GM19467 (cell line): Measurements from ENCODE around the gene RPTOR.
"Not testable (repeated sequence)": the region's sequence is repeated elsewhere in the genome, so short reads cannot be mapped to it uniquely, and the experiment has no call there.

Source experiments
- ATAC-seq: cut with Tn5 transposase; IDR thresholded peaks from one replicate; pipeline ENCODE4 v1.9.1; 2021; ENCODE audit warnings: mild to moderate bottlenecking, moderate library complexity; ENCODE audit not compliant: unreplicated experiment

Gene RPTOR

GRCh38 chr17:80614332-80615047 is 69.9 kb downstream of the RPTOR start:
- no peak for ATAC-seq

GRCh38 chr17:80615376-80615775 is 70.7 kb downstream of the RPTOR start:
- ATAC-seq = no peak

- no peak for ATAC-seq
These were observed 72.1 kb downstream of the RPTOR start for GRCh38 chr17:80616705-80617104.

- no peak for ATAC-seq
These were observed 73.7 kb downstream of the RPTOR start for GRCh38 chr17:80618304-80618703.

GRCh38 chr17:80619535-80620235 is 75.0 kb downstream of the RPTOR start:
- no peak for ATAC-seq

GRCh38 chr17:80621335-80621996 is 76.8 kb downstream of the RPTOR start:
- ATAC-seq = no peak

GRCh38 chr17:80621997-80622357 is 77.3 kb downstream of the RPTOR start:
- ATAC-seq = no peak

GRCh38 chr17:80624864-80625263 is 80.2 kb downstream of the RPTOR start:
- no peak for ATAC-seq

GRCh38 chr17:80625627-80626026 is 81.0 kb downstream of the RPTOR start:
- no peak for ATAC-seq

GRCh38 chr17:80628881-80629280 is 84.2 kb downstream of the RPTOR start:
- ATAC-seq = not testable (repeated sequence)

GRCh38 chr17:80629298-80630028 is 84.8 kb downstream of the RPTOR start:
- ATAC-seq = no peak

- no peak for ATAC-seq
These were observed 86.0 kb downstream of the RPTOR start for GRCh38 chr17:80630560-80631120.

GRCh38 chr17:80631142-80632045 is 86.8 kb downstream of the RPTOR start:
- ATAC-seq = no peak

GRCh38 chr17:80632046-80632581 is 87.5 kb downstream of the RPTOR start:
- no peak for ATAC-seq

- ATAC-seq = no peak
These were observed 88.6 kb downstream of the RPTOR start for GRCh38 chr17:80633207-80633606.

GRCh38 chr17:80633994-80634566 is 89.4 kb downstream of the RPTOR start:
- ATAC-seq = no peak

GRCh38 chr17:80636361-80637018 is 91.9 kb downstream of the RPTOR start:
- no peak for ATAC-seq

GRCh38 chr17:80637048-80637781 is 92.6 kb downstream of the RPTOR start:
- no peak for ATAC-seq
